GM10847 (cell line): Measurements from ENCODE around the gene COL4A2.

Source experiments
- POLR2A ChIP-seq: IDR thresholded peaks from 2 replicates; pipeline ENCODE4 v1.6.1; 2011; ENCODE audit not compliant: insufficient read length; ENCODE audit errors: extremely low read depth

The COL4A2 gene

DNA sequence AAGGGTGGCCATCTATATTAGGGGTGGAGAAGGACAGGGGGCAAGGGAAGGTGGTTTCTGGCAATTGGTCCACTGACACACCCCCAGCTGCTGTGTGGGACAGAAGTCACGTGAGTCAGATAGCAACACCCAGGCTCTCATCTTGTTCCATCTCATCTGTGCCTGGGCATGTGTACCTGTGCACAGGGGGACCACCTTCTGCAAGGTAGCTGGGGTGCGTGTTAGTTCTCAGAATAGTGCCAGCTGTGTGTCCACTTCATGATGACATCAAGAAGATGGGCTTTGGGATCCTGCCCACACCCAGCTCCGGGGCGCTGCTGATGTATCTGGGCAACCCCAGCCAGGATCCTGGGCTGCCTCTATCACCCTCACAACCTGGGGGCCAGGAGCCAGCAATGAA lies 38.6 kb downstream of the COL4A2 start:
- TF ChIP-seq POLR2A = no peak

DNA sequence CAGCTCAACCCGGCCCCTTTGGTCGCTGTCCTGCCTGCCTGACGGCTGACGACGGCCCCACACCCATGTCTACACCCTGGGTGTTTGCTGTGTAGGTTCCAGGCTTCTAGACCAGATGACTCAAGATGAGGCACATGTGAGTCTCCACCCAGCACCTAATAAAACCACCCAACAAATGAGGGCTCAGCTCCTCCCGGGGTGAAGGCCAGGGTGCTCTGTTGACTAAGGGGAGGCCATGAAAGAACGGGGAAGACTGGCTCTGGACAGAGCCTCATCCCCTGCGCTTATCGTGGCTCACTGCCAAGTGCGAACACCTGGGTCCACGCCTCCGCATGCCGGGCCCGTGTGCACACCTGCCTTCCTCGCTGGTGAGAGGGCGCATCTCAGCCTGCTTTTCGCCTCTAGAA lies 39.6 kb downstream of the COL4A2 start:
- TF ChIP-seq POLR2A = no peak

DNA sequence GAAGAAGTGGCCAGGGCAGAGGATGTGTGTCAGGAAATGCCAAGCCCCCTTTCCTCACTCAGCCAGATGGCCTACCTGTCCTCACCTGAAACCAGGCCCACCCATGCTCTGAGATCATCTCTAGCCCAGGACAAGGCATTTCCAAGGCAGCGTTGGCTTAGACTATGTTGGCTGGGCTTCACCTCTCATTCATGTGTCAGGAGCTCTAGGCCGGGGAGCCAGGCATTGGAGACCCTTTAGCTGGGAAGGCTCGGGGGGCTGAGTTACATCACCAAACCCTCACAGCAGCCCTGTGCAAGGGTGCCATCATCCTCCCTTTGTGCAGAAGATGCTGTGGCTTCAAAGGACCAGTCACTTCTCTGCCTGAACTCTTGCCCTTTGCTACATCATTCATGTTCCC lies 40.0 kb downstream of the COL4A2 start:
- TF ChIP-seq POLR2A = no peak

GRCh38 chr13:110347535-110348308 lies 40.6 kb downstream of the COL4A2 start:
- TF ChIP-seq POLR2A = no peak

DNA sequence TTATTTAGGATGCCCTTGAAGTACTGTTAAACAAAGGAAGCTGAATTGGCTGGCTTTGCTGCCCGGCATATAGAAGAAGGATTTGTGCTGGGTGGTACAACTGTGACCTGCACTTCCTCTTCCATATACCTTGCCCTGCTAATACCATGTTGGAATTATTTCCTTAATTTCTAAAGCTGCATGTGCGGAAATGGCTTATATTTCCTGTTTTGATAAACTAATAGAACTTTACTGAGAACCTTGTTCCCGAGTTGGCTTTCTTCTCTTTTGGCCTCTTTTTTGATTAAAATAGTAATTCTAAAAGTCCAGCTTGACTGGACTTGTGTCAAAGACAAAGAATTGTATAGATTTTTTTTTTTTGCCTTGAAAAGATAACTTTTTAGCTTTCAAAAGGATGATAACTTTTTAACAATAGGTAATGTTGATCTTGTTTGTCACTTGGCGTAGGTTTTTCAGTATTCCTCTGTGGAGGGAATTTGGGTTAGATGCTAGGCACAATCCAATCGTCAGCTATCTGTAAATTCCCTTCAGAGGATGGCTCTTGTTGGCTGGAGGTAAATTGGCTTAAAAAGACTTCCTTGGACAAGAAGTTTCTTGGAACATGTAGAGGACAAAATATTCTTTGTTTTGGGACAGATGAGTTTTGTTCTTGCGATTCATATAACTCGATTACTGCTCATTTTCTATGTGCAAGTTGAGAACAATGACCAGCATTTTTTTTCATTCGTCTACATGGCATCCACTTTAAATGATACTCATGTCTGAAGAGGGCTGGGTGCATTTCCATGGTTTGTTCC lies 41.4 kb downstream of the COL4A2 start:
- TF ChIP-seq POLR2A = no peak

DNA sequence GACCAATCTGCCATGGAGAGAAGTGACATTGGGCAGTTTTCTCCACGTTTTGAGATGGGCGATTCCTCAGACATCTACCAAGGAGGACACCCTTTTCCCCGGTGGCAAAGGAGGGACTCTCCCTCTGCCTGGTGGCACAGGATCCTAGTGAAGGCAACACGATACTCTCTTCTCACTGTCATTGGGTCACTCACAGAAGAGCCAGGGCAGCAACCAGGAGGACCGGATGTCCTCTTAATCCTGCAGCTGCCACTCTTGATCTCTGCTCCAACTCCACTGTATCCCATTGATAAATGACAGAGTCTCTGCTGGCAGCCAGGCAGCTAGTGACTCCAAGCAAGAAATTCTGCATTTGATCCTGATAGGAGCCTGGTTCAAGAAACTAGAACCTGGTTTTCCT lies 42.2 kb downstream of the COL4A2 start:
- no peak for TF ChIP-seq POLR2A

DNA sequence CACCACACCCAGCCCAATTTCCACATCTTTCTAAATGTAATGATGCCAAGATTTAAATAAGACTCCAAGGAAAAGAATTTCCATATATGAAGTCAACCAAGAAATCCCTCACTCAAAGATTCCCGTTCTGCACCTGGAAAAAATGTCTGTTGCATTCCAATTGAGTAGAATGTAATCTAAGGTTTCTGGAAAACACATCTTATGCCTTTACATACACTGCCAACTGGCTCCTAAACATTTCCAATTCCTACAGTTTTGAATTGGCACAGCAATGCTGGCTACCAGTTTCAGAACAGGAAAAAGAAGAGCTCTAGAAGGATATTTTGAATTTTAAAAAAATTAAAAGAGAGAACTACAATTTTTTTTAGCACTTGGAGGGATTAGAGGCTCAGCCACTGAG lies 43.0 kb downstream of the COL4A2 start:
- no peak for TF ChIP-seq POLR2A

- no peak for TF ChIP-seq POLR2A
Measured at GRCh38 chr13:110350509-110350908, 43.4 kb downstream of the COL4A2 start.

GRCh38 chr13:110351636-110352420 lies 44.7 kb downstream of the COL4A2 start:
- no peak for TF ChIP-seq POLR2A

- no peak for TF ChIP-seq POLR2A
Measured at GRCh38 chr13:110352735-110353134, 45.7 kb downstream of the COL4A2 start.

GRCh38 chr13:110353339-110353977 lies 46.4 kb downstream of the COL4A2 start:
- TF ChIP-seq POLR2A = no peak

GRCh38 chr13:110354123-110354627 lies 47.1 kb downstream of the COL4A2 start:
- no peak for TF ChIP-seq POLR2A

DNA sequence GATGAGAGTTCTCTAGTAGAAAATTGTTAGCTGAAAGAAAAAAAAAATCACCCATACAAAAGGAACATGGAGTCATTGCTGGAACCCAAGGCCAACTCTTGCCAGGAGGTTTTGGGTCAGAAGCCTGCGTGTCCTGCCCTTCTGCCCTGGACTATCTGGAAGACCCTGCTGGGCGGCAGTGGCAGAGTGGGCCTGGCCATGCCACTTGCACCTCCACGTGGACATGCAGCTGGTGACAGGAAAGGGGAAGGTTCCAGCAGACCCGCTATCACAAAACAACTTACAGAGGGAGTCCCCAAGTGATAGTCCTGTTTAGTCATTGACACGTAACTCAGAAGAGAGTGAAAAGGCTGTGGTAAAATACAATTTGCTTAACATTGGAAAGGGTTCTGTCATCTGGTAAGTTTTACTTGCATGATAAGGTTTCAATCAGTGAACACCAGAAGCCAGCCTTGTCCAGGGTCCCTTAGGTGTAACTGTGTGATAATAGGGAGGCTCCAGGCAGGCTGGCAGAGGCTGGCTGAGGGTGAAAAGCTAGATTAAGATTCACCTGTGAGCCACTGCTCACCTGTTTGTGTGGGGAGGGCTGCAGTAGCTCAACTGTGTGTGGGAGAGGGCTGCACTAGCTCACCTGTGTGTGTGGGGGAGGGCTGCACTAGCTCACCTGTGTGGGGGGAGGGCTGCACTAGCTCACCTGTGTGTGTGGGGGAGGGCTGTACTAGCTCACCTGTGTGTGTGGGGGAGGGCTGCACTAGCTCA lies 47.8 kb downstream of the COL4A2 start:
- TF ChIP-seq POLR2A = no peak

GRCh38 chr13:110356362-110356761 lies 49.3 kb downstream of the COL4A2 start:
- TF ChIP-seq POLR2A = no peak
